Breast epithelium (tissue), 4 donors: ENCODE data around the gene KRTAP9-9. TPM values are rescaled to one million over a fixed set of nuclear protein-coding genes. Genes with fewer than 3 reads are reported as not detected.

Experiments
- DNase-seq, 2 donors: peaks; one replicate each; pipeline ENCODE4 v3.0.0-alpha.2; 2019; ENCODE audit warnings: low spot score in 2 of 2
- H3K27ac ChIP-seq, 2 donors: fragments of 200-600 bp; sonication (generic) in 1 of 2; one replicate each; pipeline ENCODE4 v1.5.1; 2016 to 2019; ENCODE audit warnings: mild to moderate bottlenecking in 1 of 2
- H3K27me3 ChIP-seq, 2 donors: fragments of 200-600 bp; sonication (generic) in 1 of 2; one replicate each; pipeline versions ENCODE4 v1.5.1 to v1.6.0; 2017 to 2019; ENCODE audit warnings: control low read depth in 1 of 2, mild to moderate bottlenecking in 1 of 2
- H3K36me3 ChIP-seq: fragments of 200-600 bp; one replicate; pipeline ENCODE4 v1.5.1; 2019
- H3K4me1 ChIP-seq, 2 donors: fragments of 200-600 bp; sonication (generic); one replicate each; pipeline ENCODE4 v1.5.1; 2016 to 2019; ENCODE audit warnings: control low read depth in 1 of 2
- H3K4me3 ChIP-seq, 3 donors: fragments of 200-600 bp; sonication (generic); 1 replicate in 2 of 3; 2 replicates in 1 of 3; pipeline ENCODE4 v1.5.1; 2016 to 2019; ENCODE audit warnings: mild to moderate bottlenecking in 3 of 3, moderate library complexity in 2 of 3
- H3K9me3 ChIP-seq, 2 donors: fragments of 200-600 bp; sonication (generic) in 1 of 2; one replicate each; pipeline ENCODE4 v1.5.1; 2016 to 2019; ENCODE audit warnings: control low read depth in 1 of 2
- POLR2A ChIP-seq: fragments of 450-650 bp; IDR thresholded peaks from one replicate; pipeline ENCODE4 v1.6.1; 2016; ENCODE audit warnings: antibody characterized with exemption, mild to moderate bottlenecking, moderate library complexity
- POLR2AphosphoS5 ChIP-seq, 3 donors: sonication (generic); formaldehyde crosslinking; IDR thresholded peaks; one replicate each; pipeline ENCODE4 v1.6.1; 2017; ENCODE audit warnings: antibody characterized with exemption in 3 of 3
- intact Hi-C: fragments of 100-400 bp; cut with DNase I; formaldehyde crosslinking; loops from one replicate; pipeline ENCODE4 v1.15.1; 2023; ENCODE audit warnings: low total_unique reads
- total RNA-seq, 3 donors: library from RNA; depleted of rRNA; stranded (reverse); fragments of >200 nt; gene quantifications; one replicate each; pipeline ENCODE4 v1.1.0, GENCODE V29; 2016
- TF ChIP-seq, protein P1 (sequence below), 3 donors: fragments of 450-650 bp; IDR thresholded peaks; one replicate each; pipeline ENCODE4 v1.5.1; 2016 to 2017; ENCODE audit warnings: antibody characterized with exemption in 3 of 3, mild to moderate bottlenecking in 3 of 3, moderate library complexity in 3 of 3

The KRTAP9-9 gene
- total RNA-seq, 3 donors from 2014 or later, result not detected

GRCh38 chr17:41251261-41251660 lies 3.9 kb upstream of the KRTAP9-9 start:
- DNase-seq, result no peak
- Histone ChIP-seq H3K36me3 (no peaks in the 10 kb centered on the region), H3K9me3 (no peaks in the 10 kb centered on the region), H3K27me3 (no peaks in the 10 kb centered on the region), H3K27ac (no peak overlapping the region), H3K4me1 (no peaks in the 10 kb centered on the region), H3K4me3 (no peak overlapping the region)
- TF ChIP-seq POLR2A (no peak), POLR2AphosphoS5 (IDR thresholded peaks at IDR 0.05) (no peak)
- TF ChIP-seq, protein P1, sequence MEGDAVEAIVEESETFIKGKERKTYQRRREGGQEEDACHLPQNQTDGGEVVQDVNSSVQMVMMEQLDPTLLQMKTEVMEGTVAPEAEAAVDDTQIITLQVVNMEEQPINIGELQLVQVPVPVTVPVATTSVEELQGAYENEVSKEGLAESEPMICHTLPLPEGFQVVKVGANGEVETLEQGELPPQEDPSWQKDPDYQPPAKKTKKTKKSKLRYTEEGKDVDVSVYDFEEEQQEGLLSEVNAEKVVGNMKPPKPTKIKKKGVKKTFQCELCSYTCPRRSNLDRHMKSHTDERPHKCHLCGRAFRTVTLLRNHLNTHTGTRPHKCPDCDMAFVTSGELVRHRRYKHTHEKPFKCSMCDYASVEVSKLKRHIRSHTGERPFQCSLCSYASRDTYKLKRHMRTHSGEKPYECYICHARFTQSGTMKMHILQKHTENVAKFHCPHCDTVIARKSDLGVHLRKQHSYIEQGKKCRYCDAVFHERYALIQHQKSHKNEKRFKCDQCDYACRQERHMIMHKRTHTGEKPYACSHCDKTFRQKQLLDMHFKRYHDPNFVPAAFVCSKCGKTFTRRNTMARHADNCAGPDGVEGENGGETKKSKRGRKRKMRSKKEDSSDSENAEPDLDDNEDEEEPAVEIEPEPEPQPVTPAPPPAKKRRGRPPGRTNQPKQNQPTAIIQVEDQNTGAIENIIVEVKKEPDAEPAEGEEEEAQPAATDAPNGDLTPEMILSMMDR (IDR thresholded peaks at IDR 0.05), result no peak
- intact Hi-C loops, result no loop called here

DNA sequence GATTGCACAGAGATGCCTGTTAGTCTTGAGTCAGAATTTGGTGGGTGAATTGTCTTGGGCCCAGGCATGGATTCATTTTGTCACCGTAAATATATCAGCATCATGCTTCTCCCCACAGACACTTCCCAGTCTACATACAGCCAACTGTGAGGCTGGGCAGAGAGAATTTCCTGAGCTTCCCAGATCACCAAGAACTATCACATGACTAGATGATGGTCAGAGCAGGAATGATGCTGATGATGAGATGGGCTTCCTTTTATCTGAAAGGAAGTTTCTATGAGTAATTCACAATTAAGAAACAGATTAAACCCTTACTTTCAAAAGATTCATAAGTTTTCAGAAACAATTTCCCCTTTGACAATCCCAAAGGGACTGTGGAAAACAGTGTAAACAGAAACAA lies 323 bp upstream of the KRTAP9-9 start:
- H3K27me3 ChIP-seq, result no peaks in the 10 kb centered on the region
- no peaks in the 10 kb centered on the region for H3K9me3 ChIP-seq
- H3K4me3 ChIP-seq, result no peak overlapping the region
- no peak for DNase-seq
- no peaks in the 10 kb centered on the region for H3K36me3 ChIP-seq
- intact Hi-C loops, result no loop called here
- TF ChIP-seq POLR2AphosphoS5 (IDR thresholded peaks at IDR 0.05), result no peak
- TF ChIP-seq, protein P1 (IDR thresholded peaks at IDR 0.05), result no peak
- no peak for TF ChIP-seq POLR2A
- no peaks in the 10 kb centered on the region for H3K4me1 ChIP-seq
- no peak overlapping the region for H3K27ac ChIP-seq

DNA sequence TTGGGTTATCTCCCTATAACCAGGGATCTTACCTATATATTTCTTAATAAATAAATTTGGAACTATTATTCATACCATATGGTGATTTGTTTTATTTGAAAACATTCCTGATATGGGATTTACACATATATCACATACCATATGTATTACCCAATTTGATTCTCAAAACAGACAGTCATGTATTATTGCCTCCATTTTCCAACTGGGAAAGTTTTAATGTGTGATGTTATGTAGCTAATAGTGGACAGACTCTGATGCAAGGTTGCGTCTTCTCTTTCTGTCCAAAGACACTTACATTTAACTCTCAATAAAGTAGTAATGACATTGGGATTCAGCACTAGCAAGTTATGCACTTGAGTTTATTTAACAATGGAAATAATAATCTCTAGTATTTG lies 1.1 kb downstream of the KRTAP9-9 start:
- H3K27ac ChIP-seq, result no peak overlapping the region
- H3K9me3 ChIP-seq, result no peaks in the 10 kb centered on the region
- intact Hi-C loops, result no loop called here
- no peaks in the 10 kb centered on the region for H3K27me3 ChIP-seq
- H3K4me3 ChIP-seq, result no peak overlapping the region
- DNase-seq, result no peak
- no peaks in the 10 kb centered on the region for H3K4me1 ChIP-seq
- no peak for TF ChIP-seq POLR2AphosphoS5 (IDR thresholded peaks at IDR 0.05)
- TF ChIP-seq POLR2A, result no peak
- TF ChIP-seq, protein P1 (IDR thresholded peaks at IDR 0.05), result no peak
- no peaks in the 10 kb centered on the region for H3K36me3 ChIP-seq

GRCh38 chr17:41258406-41258805 lies 3.2 kb downstream of the KRTAP9-9 start:
- no peak for DNase-seq

GRCh38 chr17:41263212-41263611 lies 8.0 kb downstream of the KRTAP9-9 start:
- no peaks in the 10 kb centered on the region for H3K9me3 ChIP-seq
- TF ChIP-seq POLR2AphosphoS5 (IDR thresholded peaks at IDR 0.05) (no peak), POLR2A (no peak)
- TF ChIP-seq, protein P1 (IDR thresholded peaks at IDR 0.05), result no peak

More at GRCh38 chr17:41258406-41258805, 3.2 kb downstream of the KRTAP9-9 start:
- no peaks in the 10 kb centered on the region for H3K4me1 ChIP-seq
- TF ChIP-seq POLR2AphosphoS5 (IDR thresholded peaks at IDR 0.05) (no peak), POLR2A (no peak)
- TF ChIP-seq, protein P1 (IDR thresholded peaks at IDR 0.05), result no peak
- no peak overlapping the region for H3K4me3 ChIP-seq
- H3K9me3 ChIP-seq, result no peaks in the 10 kb centered on the region
- H3K27ac ChIP-seq, result no peak overlapping the region
- no peaks in the 10 kb centered on the region for H3K36me3 ChIP-seq
- H3K27me3 ChIP-seq, result no peaks in the 10 kb centered on the region
- intact Hi-C loops, result no loop called here

More at GRCh38 chr17:41263212-41263611, 8.0 kb downstream of the KRTAP9-9 start:
- H3K4me1 ChIP-seq, result no peaks in the 10 kb centered on the region
- no peak for DNase-seq
- no peak overlapping the region for H3K27ac ChIP-seq
- no peaks in the 10 kb centered on the region for H3K27me3 ChIP-seq
- no peak overlapping the region for H3K4me3 ChIP-seq
- H3K36me3 ChIP-seq, result no peaks in the 10 kb centered on the region
- intact Hi-C loops, result no loop called here
